OCI-LY1 (cell line): ENCODE results near the gene CATSPERZ.

Experiments
- H2AFZ ChIP-seq: fragments of 200-600 bp; sonication (generic), shearing (Covaris generic); 2 replicates; pipeline ENCODE4 v1.6.0; 2014; ENCODE audit warnings: antibody characterized with exemption, mild to moderate bottlenecking, low read length
- H3F3A ChIP-seq: fragments of 200-600 bp; sonication (generic), shearing (Covaris generic); 2 replicates; pipeline ENCODE4 v1.6.0; 2014; ENCODE audit warnings: mild to moderate bottlenecking, antibody characterized with exemption, low read length, moderate library complexity; ENCODE audit not compliant: insufficient read depth
- H3K27ac ChIP-seq: fragments of 200-600 bp; sonication (generic); 2 replicates; pipeline ENCODE4 v1.5.1; 2014; ENCODE audit warnings: low read length, mixed run types, mild to moderate bottlenecking, low read depth; ENCODE audit not compliant: poor library complexity, severe bottlenecking
- H3K27me3 ChIP-seq: fragments of 200-600 bp; sonication (generic); 2 replicates; pipeline ENCODE4 v1.6.0; 2014; ENCODE audit warnings: antibody characterized with exemption, mild to moderate bottlenecking, low read length, moderate library complexity; ENCODE audit not compliant: insufficient read depth
- H3K36me3 ChIP-seq: fragments of 200-600 bp; sonication (generic); 2 replicates; pipeline ENCODE4 v1.6.1; 2014; ENCODE audit warnings: mild to moderate bottlenecking, antibody characterized with exemption, low read length, moderate library complexity, mixed read lengths; ENCODE audit not compliant: insufficient read depth
- H3K4me1 ChIP-seq: fragments of 200-600 bp; sonication (generic); 2 replicates; pipeline ENCODE4 v1.5.1; 2014; ENCODE audit warnings: mild to moderate bottlenecking, low read length, moderate library complexity; ENCODE audit not compliant: insufficient read depth, severe bottlenecking
- H3K4me2 ChIP-seq: fragments of 200-600 bp; sonication (generic), shearing (Covaris generic); 2 replicates; pipeline ENCODE4 v1.6.1; 2014; ENCODE audit warnings: low read length
- H3K4me3 ChIP-seq: fragments of 200-600 bp; sonication (generic); 2 replicates; pipeline ENCODE4 v1.5.1; 2014; ENCODE audit warnings: low read length, low read depth, mild to moderate bottlenecking, mixed read lengths; ENCODE audit not compliant: poor library complexity, severe bottlenecking
- H3K79me2 ChIP-seq: fragments of 200-600 bp; shearing (Covaris generic); 2 replicates; pipeline ENCODE4 v1.6.1; 2016; ENCODE audit warnings: mixed run types, low read length, mixed read lengths; ENCODE audit not compliant: insufficient read depth
- H3K9ac ChIP-seq: fragments of 200-600 bp; sonication (generic), shearing (Covaris generic); 2 replicates; pipeline ENCODE4 v1.6.1; 2014; ENCODE audit warnings: mild to moderate bottlenecking, low read length, mixed read lengths
- H3K9me2 ChIP-seq: fragments of 200-600 bp; sonication (generic), shearing (Covaris generic); 2 replicates; pipeline ENCODE4 v1.6.1; 2014; ENCODE audit warnings: low read depth, mild to moderate bottlenecking, low read length, mixed read lengths
- H3K9me3 ChIP-seq: fragments of 200-600 bp; shearing (Covaris generic); 2 replicates; pipeline ENCODE4 v1.6.1; 2014; ENCODE audit warnings: low read length, mixed read lengths
- H4K20me1 ChIP-seq: fragments of 200-600 bp; sonication (generic), shearing (Covaris generic); 2 replicates; pipeline ENCODE4 v1.6.0; 2016; ENCODE audit warnings: mild to moderate bottlenecking, low read length; ENCODE audit not compliant: insufficient read depth
- CTCF ChIP-seq: fragments of 200-600 bp; sonication (generic), shearing (Covaris generic); IDR thresholded peaks from 2 replicates; pipeline ENCODE4 v1.5.1; 2017; ENCODE audit warnings: mild to moderate bottlenecking, antibody characterized with exemption, low read length, moderate library complexity, mixed read lengths
- EZH2 ChIP-seq: fragments of 200-600 bp; sonication (generic), shearing (Covaris generic); IDR thresholded peaks from 2 replicates; pipeline ENCODE4 v1.8.0; 2017; ENCODE audit warnings: borderline replicate concordance, mixed run types, mild to moderate bottlenecking, antibody characterized with exemption, low read length, moderate library complexity, mixed read lengths

CATSPERZ gene

GRCh38 chr11:64304316-64305072, 4.3 kb downstream of the CATSPERZ start:
- Histone ChIP-seq H3K9ac (peak overlapping the region; percentile 95), H3K79me2 (peaks cover 10% of the 10 kb centered on the region), H3K36me3 (peaks cover 9% of the 10 kb centered on the region; the same call in 1 of the 2 replicates)

GRCh38 chr11:64305075-64305690, 5.0 kb downstream of the CATSPERZ start, which contains the start of gene ESRRA:
ESRRA (plus strand) TSS chr11:64305524; CDS start chr11:64307180, 1,656 bp downstream.
- Histone ChIP-seq H3K9me3 (no peaks in the 10 kb centered on the region), H3K4me2 (peak within 1 kb of the TSS; percentile 94), H3K27me3 (no peaks in the 10 kb centered on the region; the same call in 1 of the 2 replicates), H4K20me1 (no peaks in the 10 kb centered on the region), H3K4me1 (peaks cover 27% of the 10 kb centered on the region), H3K36me3 (peaks cover 9% of the 10 kb centered on the region; the same call in 1 of the 2 replicates), H3K79me2 (peaks cover 10% of the 10 kb centered on the region), H3F3A (no peaks in the 10 kb centered on the region), H3K9me2 (no peaks in the 10 kb centered on the region), H3K9ac (peak within 1 kb of the TSS; percentile 95), H3K4me3 (peak within 1 kb of the TSS; percentile 77), H2AFZ (no peak within 1 kb of the TSS), H3K27ac (peak within 1 kb of the TSS; percentile 95)
- no peak for TF ChIP-seq EZH2

More at GRCh38 chr11:64304316-64305072, 4.3 kb downstream of the CATSPERZ start:
- no peak overlapping the region for H2AFZ ChIP-seq
- TF ChIP-seq EZH2, result no peak
- TF ChIP-seq CTCF, result peak; percentile 98
- peak overlapping the region; percentile 82 for H3K4me2 ChIP-seq
- no peaks in the 10 kb centered on the region for H3K9me3 ChIP-seq
- peak overlapping the region; percentile 77 for H3K4me3 ChIP-seq
- no peaks in the 10 kb centered on the region for H3F3A ChIP-seq
- peak overlapping the region; percentile 95 for H3K27ac ChIP-seq
- no peaks in the 10 kb centered on the region; the same call in 1 of the 2 replicates for H3K27me3 ChIP-seq
- H4K20me1 ChIP-seq, result no peaks in the 10 kb centered on the region
- no peaks in the 10 kb centered on the region for H3K9me2 ChIP-seq
- H3K4me1 ChIP-seq, result peaks cover 27% of the 10 kb centered on the region

GRCh38 chr11:64305691-64306562, 5.8 kb downstream of the CATSPERZ start:
- Histone ChIP-seq H4K20me1 (no peaks in the 10 kb centered on the region), H3K79me2 (peaks cover 10% of the 10 kb centered on the region), H3K36me3 (peaks cover 14% of the 10 kb centered on the region; the same call in 1 of the 2 replicates), H3K9me3 (no peaks in the 10 kb centered on the region), H3K27ac (peak overlapping the region; percentile 4), H2AFZ (no peak overlapping the region), H3K9me2 (no peaks in the 10 kb centered on the region), H3K4me2 (peak overlapping the region; percentile 94), H3K27me3 (no peaks in the 10 kb centered on the region), H3K9ac (peak overlapping the region; percentile 92), H3K4me3 (peak overlapping the region; percentile 70), H3F3A (no peaks in the 10 kb centered on the region), H3K4me1 (peaks cover 20% of the 10 kb centered on the region)
- peak; percentile 65 for TF ChIP-seq CTCF
- TF ChIP-seq EZH2, result no peak
